ENCODE results near the gene CLDN6. TPM values are rescaled to one million over a fixed set of nuclear protein-coding genes. Genes with fewer than 3 reads are reported as not detected.

CLDN6 gene
- total and polyA plus RNA-seq, 12 donors, result 0.46 to 0.47 TPM; not detected in 10

DNA sequence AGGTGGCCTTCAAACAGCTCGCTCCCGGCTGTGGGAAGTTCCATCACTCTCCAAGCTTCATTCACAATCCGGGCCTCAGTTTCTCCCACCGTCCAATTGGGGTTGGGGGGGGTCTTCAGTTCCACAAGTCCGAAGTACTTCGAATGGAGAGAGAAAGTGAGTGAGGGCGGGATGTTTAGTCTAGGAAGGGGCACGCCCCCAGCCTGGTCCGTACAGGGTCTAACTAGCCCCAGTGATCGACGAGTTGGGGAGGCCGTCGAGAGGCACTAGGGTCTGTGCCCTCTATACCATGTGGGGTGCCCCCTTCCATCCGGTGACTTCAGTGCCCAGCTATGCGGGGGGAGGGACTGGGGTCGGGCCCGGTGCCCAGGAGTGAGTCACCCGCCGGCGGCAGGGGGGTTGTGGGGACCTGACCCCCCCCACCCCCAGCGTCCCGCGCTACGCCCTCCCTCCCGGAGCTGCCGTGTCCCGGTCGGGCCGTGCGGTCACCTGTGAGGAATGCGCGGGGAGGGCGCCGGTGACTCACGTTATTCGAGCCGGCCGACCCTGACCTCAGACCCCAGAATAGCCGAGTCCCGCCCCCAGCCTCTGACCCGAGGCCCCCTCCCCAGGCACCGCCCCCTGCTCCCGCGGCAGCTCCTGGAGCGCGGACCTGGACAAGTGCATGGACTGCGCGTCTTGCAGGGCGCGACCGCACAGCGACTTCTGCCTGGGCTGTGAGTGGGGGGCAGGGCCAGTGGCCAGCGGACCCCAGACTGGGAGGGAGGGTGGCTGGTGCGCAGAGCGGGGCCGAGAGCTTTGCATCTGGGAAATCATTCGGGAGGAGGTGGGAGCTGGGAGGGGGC is 2.8 kb upstream of the CLDN6 start:
- Histone ChIP-seq H3K27me3 (peaks cover 10% of the 10 kb centered on the region), H3K9me3 (replicated peaks in 1 of 3) (no peaks in the 10 kb centered on the region), H3K4me3 (peak overlapping the region; percentile 38 to 90 (median 68)), H3K36me3 (replicated peaks in 1 of 2) (no peaks in the 10 kb centered on the region), H3K27ac (peak overlapping the region; percentile 88 to 99 (median 97)), H3K4me1 (replicated peaks in 1 of 2) (peaks cover 29 to 53% of the 10 kb centered on the region in 2 donors)
- no peak for TF ChIP-seq CTCF (IDR thresholded peaks at IDR 0.05)
- TF ChIP-seq POLR2A (IDR thresholded peaks at IDR 0.05), result no peak
- DNase-seq, result peak; percentile 90 to 95 (median 91)
- intact Hi-C loops (cut with DNase I), result no loop called here
- 0 to 4% (median 1%) methylated on average over 8 to 57 of the region's 57 CpGs for WGBS, 4 donors

- peak; percentile 83 to 94 for TF ChIP-seq POLR2A (IDR thresholded peaks at IDR 0.05)
- TF ChIP-seq CTCF (IDR thresholded peaks at IDR 0.05), result peak in 3 of 6 experiments; percentile 8 to 12 (median 9)
- H3K4me3 ChIP-seq, result peak within 1 kb of the TSS; percentile 38 to 90 (median 68)
- H3K9me3 ChIP-seq (replicated peaks in 1 of 3), result no peaks in the 10 kb centered on the region
- peak; percentile 64 to 83 (median 78) for DNase-seq
- H3K4me1 ChIP-seq (replicated peaks in 1 of 2), result peaks cover 29 to 53% of the 10 kb centered on the region in 2 donors
- WGBS, 4 donors, result 0 to 1% (median 0%) methylated on average over 6 to 49 of the region's 49 CpGs
- peaks cover 10% of the 10 kb centered on the region for H3K27me3 ChIP-seq
- H3K27ac ChIP-seq, result peak within 1 kb of the TSS; percentile 88 to 99 (median 97)
- intact Hi-C loops (cut with DNase I), result no loop called here
- no peaks in the 10 kb centered on the region for H3K36me3 ChIP-seq (replicated peaks in 1 of 2)
Observed at GRCh38 chr16:3020247-3020603, 2.2 kb upstream of the CLDN6 start, which contains the start of gene TNFRSF12A. Gene TNFRSF12A (plus strand): TSS chr16:3020368. CDS start chr16:3020398, 30 bp downstream.

GRCh38 chr16:3019594-3020246 is 1.7 kb upstream of the CLDN6 start:
- peaks cover 29 to 49% of the 10 kb centered on the region in 2 donors for H3K4me1 ChIP-seq (replicated peaks in 1 of 2)
- H3K27ac ChIP-seq, result peak overlapping the region in 3 of 5 donors; percentile 97 to 99 (median 99)
- no peaks in the 10 kb centered on the region for H3K9me3 ChIP-seq (replicated peaks in 1 of 3)
- TF ChIP-seq POLR2A (IDR thresholded peaks at IDR 0.05), result no peak
- TF ChIP-seq CTCF (IDR thresholded peaks at IDR 0.05), result no peak
- 28 to 42% (median 34%) methylated on average over 35 to 40 of the region's 40 CpGs for WGBS, 4 donors
- DNase-seq, result no peak
- intact Hi-C loops (cut with DNase I), result no loop called here
- peak overlapping the region in 2 of 4 donors; percentile 83 to 90 for H3K4me3 ChIP-seq
- peaks cover 10% of the 10 kb centered on the region for H3K27me3 ChIP-seq
- no peaks in the 10 kb centered on the region for H3K36me3 ChIP-seq (replicated peaks in 1 of 2)

DNA sequence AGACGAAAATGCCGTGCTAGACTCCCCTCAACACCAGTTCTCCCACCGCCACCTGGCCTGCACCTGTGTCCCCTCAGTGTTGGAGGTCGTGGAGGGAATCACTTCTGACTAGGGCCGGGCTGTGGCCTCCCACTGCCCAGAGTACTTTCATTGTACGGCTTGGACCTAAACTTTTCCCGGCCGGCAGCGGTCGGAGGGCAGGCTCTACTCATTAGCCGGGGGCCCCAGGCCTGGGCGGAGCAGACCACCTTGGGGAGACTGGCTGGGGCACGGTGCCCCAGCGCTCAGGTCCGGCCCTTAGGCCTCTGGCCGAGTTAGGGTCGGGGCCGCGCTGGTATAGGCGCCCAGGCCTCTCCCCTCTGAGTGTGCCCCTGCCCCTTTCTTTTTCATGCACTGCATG is 639 bp downstream of the CLDN6 start:
- TF ChIP-seq CTCF (IDR thresholded peaks at IDR 0.05), result no peak
- TF ChIP-seq POLR2A (IDR thresholded peaks at IDR 0.05), result no peak
- H3K27me3 ChIP-seq, result peaks cover 10% of the 10 kb centered on the region
- WGBS, 4 donors, result 59 to 89% (median 66%) methylated on average over 12 to 20 of the region's 20 CpGs

More for the DNA sequence above, 639 bp downstream of the CLDN6 start:
- Histone ChIP-seq H3K36me3 (replicated peaks in 1 of 2) (no peaks in the 10 kb centered on the region), H3K27ac (no peak overlapping the region), H3K9me3 (replicated peaks in 1 of 3) (no peaks in the 10 kb centered on the region), H3K4me3 (no peak overlapping the region), H3K4me1 (replicated peaks in 1 of 2) (peaks cover 17 to 30% of the 10 kb centered on the region in 2 donors)
- intact Hi-C loops (cut with DNase I), result no loop called here
- no peak for DNase-seq

Data from adrenal gland (tissue), 12 donors.